IPS-18c (cell line): Measurements from ENCODE around the gene APOC3.
"Not testable (repeated sequence)": the region's sequence is repeated elsewhere in the genome, so short reads cannot be mapped to it uniquely, and the experiment has no call there.

Experiments
- H3K4me3 ChIP-seq: 2 replicates; pipeline ENCODE4 v1.7.0; 2013; ENCODE audit warnings: low read depth, mild to moderate bottlenecking, low read length, moderate library complexity; ENCODE audit not compliant: insufficient read depth
- H3K9me3 ChIP-seq: one replicate; pipeline ENCODE4 v1.6.1; 2013; ENCODE audit warnings: mild to moderate bottlenecking, low read length, moderate library complexity; ENCODE audit not compliant: control insufficient read depth, insufficient read depth

The APOC3 gene

GRCh38 chr11:116823031-116823843 lies 6.5 kb upstream of the APOC3 start, which contains the start of gene APOA4:
APOA4 (minus strand) TSS chr11:116823304; CDS start chr11:116823191, 113 bp downstream.
- Histone ChIP-seq H3K4me3 (no peak within 1 kb of the TSS), H3K9me3 (no peaks in the 10 kb centered on the region)

GRCh38 chr11:116825434-116825833 lies 4.3 kb upstream of the APOC3 start:
- no peak overlapping the region for H3K4me3 ChIP-seq
- H3K9me3 ChIP-seq, result no peaks in the 10 kb centered on the region

GRCh38 chr11:116825854-116826750 lies 3.6 kb upstream of the APOC3 start:
- no peaks in the 10 kb centered on the region for H3K9me3 ChIP-seq
- H3K4me3 ChIP-seq, result no peak overlapping the region

GRCh38 chr11:116826751-116827431 lies 2.8 kb upstream of the APOC3 start:
- H3K9me3 ChIP-seq, result no peaks in the 10 kb centered on the region
- no peak overlapping the region for H3K4me3 ChIP-seq

GRCh38 chr11:116827461-116827860 lies 2.2 kb upstream of the APOC3 start:
- Histone ChIP-seq H3K4me3 (no peak overlapping the region), H3K9me3 (no peaks in the 10 kb centered on the region)

- peaks cover 3% of the 10 kb centered on the region for H3K9me3 ChIP-seq
- no peak overlapping the region for H3K4me3 ChIP-seq
Measured at GRCh38 chr11:116828632-116829524, 829 bp upstream of the APOC3 start.

- H3K4me3 ChIP-seq, result no peak overlapping the region
- H3K9me3 ChIP-seq, result peaks cover 3% of the 10 kb centered on the region
Measured at GRCh38 chr11:116830184-116830912, 641 bp downstream of the APOC3 start.

- Histone ChIP-seq H3K4me3 (no peak overlapping the region), H3K9me3 (peaks cover 3% of the 10 kb centered on the region)
Measured at GRCh38 chr11:116831790-116832349, 2.2 kb downstream of the APOC3 start.

- no peak overlapping the region for H3K4me3 ChIP-seq
- peaks cover 3% of the 10 kb centered on the region for H3K9me3 ChIP-seq
Measured at GRCh38 chr11:116832350-116833290, 2.9 kb downstream of the APOC3 start.

GRCh38 chr11:116833491-116833815 lies 3.7 kb downstream of the APOC3 start:
- Histone ChIP-seq H3K9me3 (peaks cover 3% of the 10 kb centered on the region), H3K4me3 (no peak overlapping the region)

GRCh38 chr11:116833816-116834534 lies 4.3 kb downstream of the APOC3 start:
- H3K4me3 ChIP-seq, result no peak overlapping the region
- peaks cover 3% of the 10 kb centered on the region for H3K9me3 ChIP-seq

- H3K9me3 ChIP-seq, H3K4me3 ChIP-seq: not testable (repeated sequence)
Measured at GRCh38 chr11:116834535-116835041, 4.9 kb downstream of the APOC3 start.

GRCh38 chr11:116835042-116835772 lies 5.5 kb downstream of the APOC3 start:
- Histone ChIP-seq H3K4me3 (peak overlapping the region; percentile 51), H3K9me3 (peaks cover 3% of the 10 kb centered on the region)
